Loucy (cell line): Measurements from ENCODE around the gene CELF2.

ENCODE experiments used
- H2AFZ ChIP-seq: fragments of 200-600 bp; sonication (generic); 2 replicates; pipeline ENCODE4 v1.6.0; 2016; ENCODE audit warnings: antibody characterized with exemption, mild to moderate bottlenecking, low read length, moderate library complexity
- H3F3A ChIP-seq: fragments of 200-600 bp; 2 replicates; pipeline ENCODE4 v1.6.0; 2016; ENCODE audit warnings: antibody characterized with exemption, low read depth, mild to moderate bottlenecking
- H3K27me3 ChIP-seq: fragments of 200-600 bp; sonication (generic); 2 replicates; pipeline ENCODE4 v1.6.1; 2014; ENCODE audit warnings: low read length, mild to moderate bottlenecking; ENCODE audit not compliant: insufficient read depth, poor library complexity, severe bottlenecking
- H3K36me3 ChIP-seq: fragments of 200-600 bp; sonication (generic); 2 replicates; pipeline ENCODE4 v1.6.1; 2016; ENCODE audit warnings: low read length; ENCODE audit not compliant: insufficient read depth
- H3K4me1 ChIP-seq: fragments of 200-600 bp; sonication (generic); 2 replicates; pipeline ENCODE4 v1.5.1; 2014; ENCODE audit warnings: low read length, mild to moderate bottlenecking; ENCODE audit not compliant: insufficient read depth, poor library complexity, severe bottlenecking
- H3K4me2 ChIP-seq: fragments of 200-600 bp; sonication (generic); 2 replicates; pipeline ENCODE4 v1.6.0; 2014; ENCODE audit warnings: antibody characterized with exemption, low read length, low read depth, mild to moderate bottlenecking; ENCODE audit not compliant: poor library complexity, severe bottlenecking
- H3K4me3 ChIP-seq: fragments of 200-600 bp; sonication (generic); 2 replicates; pipeline ENCODE4 v1.5.1; 2014; ENCODE audit warnings: low read length, mild to moderate bottlenecking, mixed read lengths; ENCODE audit not compliant: poor library complexity, severe bottlenecking
- H3K79me2 ChIP-seq: fragments of 200-600 bp; sonication (generic); 2 replicates; pipeline ENCODE4 v1.6.1; 2014; ENCODE audit warnings: low read length; ENCODE audit not compliant: insufficient read depth
- H3K9ac ChIP-seq: fragments of 200-600 bp; sonication (generic); 2 replicates; pipeline ENCODE4 v1.6.0; 2014; ENCODE audit warnings: mild to moderate bottlenecking, low read depth, low read length, moderate library complexity; ENCODE audit not compliant: poor library complexity, severe bottlenecking
- H3K9me2 ChIP-seq: fragments of 200-600 bp; sonication (generic); replicated peaks from 2 replicates; pipeline ENCODE4 v1.6.1; 2016; ENCODE audit warnings: low read depth, low read length, mixed read lengths
- H3K9me3 ChIP-seq: fragments of 200-600 bp; sonication (generic); 2 replicates; pipeline ENCODE4 v1.6.1; 2014; ENCODE audit warnings: mild to moderate bottlenecking, antibody characterized with exemption, low read length, low read depth; ENCODE audit not compliant: insufficient read depth
- H4K20me1 ChIP-seq: fragments of 200-600 bp; sonication (generic); 2 replicates; pipeline ENCODE4 v1.6.0; 2014; ENCODE audit warnings: antibody characterized with exemption, low read length, mild to moderate bottlenecking; ENCODE audit not compliant: insufficient read depth, poor library complexity, severe bottlenecking
- CTCF ChIP-seq: fragments of 200-600 bp; sonication (generic); conservative IDR thresholded peaks from 2 replicates; pipeline ENCODE4 v1.5.1; 2014; ENCODE audit warnings: mild to moderate bottlenecking, antibody characterized with exemption, low read length
- EZH2phosphoT487 ChIP-seq: fragments of 200-600 bp; IDR thresholded peaks from 2 replicates; pipeline ENCODE4 v1.6.1; 2018; ENCODE audit warnings: antibody characterized with exemption, mild to moderate bottlenecking, moderate library complexity, borderline replicate concordance

The CELF2 gene

GRCh38 chr10:11004144-11005077 lies 13.3 kb upstream of the CELF2 start:
- H3K4me1 ChIP-seq, result no peaks in the 10 kb centered on the region
- H3K9me2 ChIP-seq, result no peaks in the 10 kb centered on the region
- TF ChIP-seq CTCF (no peak), EZH2phosphoT487 (no peak)
- no peak overlapping the region for H2AFZ ChIP-seq
- H3K4me3 ChIP-seq, result no peak overlapping the region
- H3K79me2 ChIP-seq, result no peaks in the 10 kb centered on the region
- no peaks in the 10 kb centered on the region for H3F3A ChIP-seq
- H3K27me3 ChIP-seq, result no peaks in the 10 kb centered on the region
- H4K20me1 ChIP-seq, result no peaks in the 10 kb centered on the region
- no peak overlapping the region for H3K9ac ChIP-seq
- no peak overlapping the region for H3K4me2 ChIP-seq
- no peaks in the 10 kb centered on the region for H3K9me3 ChIP-seq
- H3K36me3 ChIP-seq, result no peaks in the 10 kb centered on the region

- H3K4me2 ChIP-seq, result no peak overlapping the region
- H3K4me1 ChIP-seq, result no peaks in the 10 kb centered on the region
- no peaks in the 10 kb centered on the region for H3K9me2 ChIP-seq
- no peaks in the 10 kb centered on the region for H3K9me3 ChIP-seq
- no peaks in the 10 kb centered on the region for H3K36me3 ChIP-seq
- H3K9ac ChIP-seq, result no peak overlapping the region
- TF ChIP-seq EZH2phosphoT487 (no peak), CTCF (no peak)
- H3F3A ChIP-seq, result no peaks in the 10 kb centered on the region
- no peaks in the 10 kb centered on the region for H3K79me2 ChIP-seq
- no peaks in the 10 kb centered on the region for H3K27me3 ChIP-seq
- no peaks in the 10 kb centered on the region for H4K20me1 ChIP-seq
- no peak overlapping the region for H2AFZ ChIP-seq
- no peak overlapping the region for H3K4me3 ChIP-seq
These were observed 11.8 kb upstream of the CELF2 start for GRCh38 chr10:11005725-11006427.

- Histone ChIP-seq H2AFZ (no peak overlapping the region), H3K4me3 (no peak overlapping the region), H3K9me2 (no peaks in the 10 kb centered on the region), H3K9ac (no peak overlapping the region), H3K4me2 (no peak overlapping the region), H3F3A (no peaks in the 10 kb centered on the region), H3K36me3 (no peaks in the 10 kb centered on the region), H3K4me1 (no peaks in the 10 kb centered on the region), H3K27me3 (no peaks in the 10 kb centered on the region), H3K79me2 (no peaks in the 10 kb centered on the region), H4K20me1 (no peaks in the 10 kb centered on the region), H3K9me3 (no peaks in the 10 kb centered on the region)
- TF ChIP-seq EZH2phosphoT487 (no peak), CTCF (no peak)
These were observed 11.2 kb upstream of the CELF2 start for GRCh38 chr10:11006428-11006825.
